Measurements from ENCODE around the gene PKMYT1.
"Not testable (repeated sequence)": the region's sequence is repeated elsewhere in the genome, so short reads cannot be mapped to it uniquely, and the experiment has no call there.

PKMYT1 gene

DNA sequence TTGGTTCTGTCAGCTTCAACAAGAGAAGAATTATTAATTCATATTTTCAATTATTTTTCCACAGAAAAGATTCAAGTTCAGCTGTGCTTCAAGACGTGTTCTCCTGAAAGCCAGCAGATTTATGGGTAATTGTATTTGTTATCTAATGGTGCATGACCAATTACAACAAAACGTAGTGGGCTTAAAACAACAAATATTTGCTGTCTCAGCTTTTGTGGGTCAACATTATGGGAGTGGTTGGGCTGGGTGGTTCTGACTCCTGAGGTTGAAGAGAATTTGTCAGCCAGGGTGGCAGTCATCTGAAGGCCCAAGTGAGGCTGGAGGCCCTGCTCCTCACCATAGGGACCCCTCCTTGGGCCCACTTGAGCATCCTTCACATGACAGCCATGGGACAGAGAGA is 40.3 kb downstream of the PKMYT1 start:
- Histone ChIP-seq H3K27ac (ENCODE audit: low read depth, low read length) (no peak overlapping the region), H3K36me3 (ENCODE audit: control insufficient read depth in 5 of 5, insufficient read depth in 5 of 5, low read length in 5 of 5) (peaks cover 0 to 82% (median 76%) of the 10 kb centered on the region in 5 donors), H3K9ac (ENCODE audit: low read length in 5 of 5) (no peak overlapping the region), H3K4me1 (ENCODE audit: control insufficient read depth in 5 of 5, insufficient read depth in 5 of 5, low read length in 5 of 5) (no peaks in the 10 kb centered on the region), H3K27me3 (ENCODE audit: control insufficient read depth in 5 of 5, insufficient read depth in 4 of 5, low read length in 5 of 5) (no peaks in the 10 kb centered on the region), H3K9me3 (ENCODE audit: control insufficient read depth in 5 of 5, low read length in 5 of 5) (no peaks in the 10 kb centered on the region), H3K4me3 (ENCODE audit: low read depth in 1 of 5, low read length in 5 of 5) (no peak overlapping the region)

- Histone ChIP-seq H3K27ac (ENCODE audit: low read depth, low read length) (no peak overlapping the region), H3K27me3 (ENCODE audit: control insufficient read depth in 5 of 5, insufficient read depth in 4 of 5, low read length in 5 of 5) (no peaks in the 10 kb centered on the region), H3K36me3 (ENCODE audit: control insufficient read depth in 5 of 5, insufficient read depth in 5 of 5, low read length in 5 of 5) (peaks cover 0 to 90% (median 83%) of the 10 kb centered on the region in 5 donors), H3K9me3 (ENCODE audit: control insufficient read depth in 5 of 5, low read length in 5 of 5) (no peaks in the 10 kb centered on the region), H3K4me3 (ENCODE audit: low read depth in 1 of 5, low read length in 5 of 5) (no peak overlapping the region), H3K9ac (ENCODE audit: low read length in 5 of 5) (no peak overlapping the region), H3K4me1 (ENCODE audit: control insufficient read depth in 5 of 5, insufficient read depth in 5 of 5, low read length in 5 of 5) (no peaks in the 10 kb centered on the region)
Measured at GRCh38 chr16:2938206-2938605, 42.0 kb downstream of the PKMYT1 start.

GRCh38 chr16:2937170-2937569 is 43.1 kb downstream of the PKMYT1 start:
- H3K4me1 ChIP-seq (ENCODE audit: control insufficient read depth in 5 of 5, insufficient read depth in 5 of 5, low read length in 5 of 5) = no peaks in the 10 kb centered on the region
- no peak overlapping the region for H3K27ac ChIP-seq (ENCODE audit: low read depth, low read length)
- no peak overlapping the region for H3K4me3 ChIP-seq (ENCODE audit: low read depth in 1 of 5, low read length in 5 of 5)
- H3K9me3 ChIP-seq (ENCODE audit: control insufficient read depth in 5 of 5, low read length in 5 of 5) = no peaks in the 10 kb centered on the region
- no peak overlapping the region for H3K9ac ChIP-seq (ENCODE audit: low read length in 5 of 5)
- H3K27me3 ChIP-seq (ENCODE audit: control insufficient read depth in 5 of 5, insufficient read depth in 4 of 5, low read length in 5 of 5) = no peaks in the 10 kb centered on the region
- peaks cover 0 to 88% (median 78%) of the 10 kb centered on the region in 5 donors for H3K36me3 ChIP-seq (ENCODE audit: control insufficient read depth in 5 of 5, insufficient read depth in 5 of 5, low read length in 5 of 5)

- no peaks in the 10 kb centered on the region for H3K4me1 ChIP-seq (ENCODE audit: control insufficient read depth in 5 of 5, insufficient read depth in 5 of 5, low read length in 5 of 5)
- no peak overlapping the region for H3K27ac ChIP-seq (ENCODE audit: low read depth, low read length)
- no peak overlapping the region for H3K4me3 ChIP-seq (ENCODE audit: low read depth in 1 of 5, low read length in 5 of 5)
- H3K9ac ChIP-seq (ENCODE audit: low read length in 5 of 5) = no peak overlapping the region
- no peaks in the 10 kb centered on the region for H3K27me3 ChIP-seq (ENCODE audit: control insufficient read depth in 5 of 5, insufficient read depth in 4 of 5, low read length in 5 of 5)
- H3K9me3 ChIP-seq (ENCODE audit: control insufficient read depth in 5 of 5, low read length in 5 of 5) = no peaks in the 10 kb centered on the region
- H3K36me3 ChIP-seq (ENCODE audit: control insufficient read depth in 5 of 5, insufficient read depth in 5 of 5, low read length in 5 of 5) = peaks cover 0 to 84% (median 77%) of the 10 kb centered on the region in 5 donors
Measured at GRCh38 chr16:2936436-2937011, 43.7 kb downstream of the PKMYT1 start.

- Histone ChIP-seq H3K9me3 (ENCODE audit: control insufficient read depth in 5 of 5, low read length in 5 of 5) (no peaks in the 10 kb centered on the region), H3K4me1 (ENCODE audit: control insufficient read depth in 5 of 5, insufficient read depth in 5 of 5, low read length in 5 of 5) (no peaks in the 10 kb centered on the region), H3K27me3 (ENCODE audit: control insufficient read depth in 5 of 5, insufficient read depth in 4 of 5, low read length in 5 of 5) (no peaks in the 10 kb centered on the region), H3K4me3 (ENCODE audit: low read depth in 1 of 5, low read length in 5 of 5) (no peak overlapping the region), H3K27ac (ENCODE audit: low read depth, low read length) (no peak overlapping the region), H3K36me3 (ENCODE audit: control insufficient read depth in 5 of 5, insufficient read depth in 5 of 5, low read length in 5 of 5) (peaks cover 0 to 84% (median 72%) of the 10 kb centered on the region in 5 donors), H3K9ac (ENCODE audit: low read length in 5 of 5) (no peak overlapping the region)
Measured at GRCh38 chr16:2934450-2934849, 45.8 kb downstream of the PKMYT1 start.

DNA sequence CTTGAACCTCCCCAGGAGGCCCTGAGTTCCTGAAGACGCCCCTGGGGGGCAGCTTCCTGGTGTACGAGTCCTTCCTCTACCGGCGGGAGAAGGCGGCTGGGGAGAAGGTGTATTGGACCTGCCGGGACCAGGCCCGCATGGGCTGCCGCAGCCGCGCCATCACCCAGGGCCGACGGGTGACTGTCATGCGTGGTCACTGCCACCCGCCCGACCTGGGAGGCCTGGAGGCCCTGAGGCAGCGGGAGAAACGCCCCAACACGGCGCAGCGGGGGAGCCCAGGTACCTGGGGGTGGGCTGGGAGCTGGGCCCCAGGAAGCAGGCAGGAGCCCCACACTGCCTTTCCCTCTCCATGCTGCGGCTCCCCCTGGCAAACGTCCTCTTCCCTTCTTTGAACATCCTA is 46.5 kb downstream of the PKMYT1 start:
- peaks cover 0 to 81% (median 67%) of the 10 kb centered on the region in 5 donors for H3K36me3 ChIP-seq (ENCODE audit: control insufficient read depth in 5 of 5, insufficient read depth in 5 of 5, low read length in 5 of 5)
- H3K4me3 ChIP-seq (ENCODE audit: low read depth in 1 of 5, low read length in 5 of 5) = no peak overlapping the region
- no peaks in the 10 kb centered on the region for H3K9me3 ChIP-seq (ENCODE audit: control insufficient read depth in 5 of 5, low read length in 5 of 5)
- no peaks in the 10 kb centered on the region for H3K4me1 ChIP-seq (ENCODE audit: control insufficient read depth in 5 of 5, insufficient read depth in 5 of 5, low read length in 5 of 5)
- H3K27me3 ChIP-seq (ENCODE audit: control insufficient read depth in 5 of 5, insufficient read depth in 4 of 5, low read length in 5 of 5) = no peaks in the 10 kb centered on the region
- H3K9ac ChIP-seq (ENCODE audit: low read length in 5 of 5) = no peak overlapping the region
- H3K27ac ChIP-seq (ENCODE audit: low read depth, low read length) = no peak overlapping the region

- peaks cover 0 to 78% (median 64%) of the 10 kb centered on the region in 5 donors for H3K36me3 ChIP-seq (ENCODE audit: control insufficient read depth in 5 of 5, insufficient read depth in 5 of 5, low read length in 5 of 5)
- H3K27ac ChIP-seq (ENCODE audit: low read depth, low read length) = no peak overlapping the region
Measured at GRCh38 chr16:2933136-2933535, 47.1 kb downstream of the PKMYT1 start.

GRCh38 chr16:2931231-2931914 is 48.9 kb downstream of the PKMYT1 start:
- H3K9me3 ChIP-seq (ENCODE audit: control insufficient read depth in 5 of 5, low read length in 5 of 5); H3K4me3 ChIP-seq (ENCODE audit: low read depth in 1 of 5, low read length in 5 of 5); H3K27me3 ChIP-seq (ENCODE audit: control insufficient read depth in 5 of 5, insufficient read depth in 4 of 5, low read length in 5 of 5); H3K9ac ChIP-seq (ENCODE audit: low read length in 5 of 5); H3K4me1 ChIP-seq (ENCODE audit: control insufficient read depth in 5 of 5, insufficient read depth in 5 of 5, low read length in 5 of 5); H3K27ac ChIP-seq (ENCODE audit: low read depth, low read length): not testable (repeated sequence)
- peaks cover 0 to 60% (median 46%) of the 10 kb centered on the region in 5 donors for H3K36me3 ChIP-seq (ENCODE audit: control insufficient read depth in 5 of 5, insufficient read depth in 5 of 5, low read length in 5 of 5)

More at GRCh38 chr16:2933136-2933535, 47.1 kb downstream of the PKMYT1 start:
- Histone ChIP-seq H3K4me3 (ENCODE audit: low read depth in 1 of 5, low read length in 5 of 5) (no peak overlapping the region), H3K27me3 (ENCODE audit: control insufficient read depth in 5 of 5, insufficient read depth in 4 of 5, low read length in 5 of 5) (no peaks in the 10 kb centered on the region), H3K9me3 (ENCODE audit: control insufficient read depth in 5 of 5, low read length in 5 of 5) (no peaks in the 10 kb centered on the region), H3K4me1 (ENCODE audit: control insufficient read depth in 5 of 5, insufficient read depth in 5 of 5, low read length in 5 of 5) (no peaks in the 10 kb centered on the region), H3K9ac (ENCODE audit: low read length in 5 of 5) (no peak overlapping the region)

- peaks cover 0 to 8% (median 7%) of the 10 kb centered on the region in 5 donors for H3K4me1 ChIP-seq (ENCODE audit: control insufficient read depth in 5 of 5, insufficient read depth in 5 of 5, low read length in 5 of 5)
- H3K36me3 ChIP-seq (ENCODE audit: control insufficient read depth in 5 of 5, insufficient read depth in 5 of 5, low read length in 5 of 5) = peaks cover 0 to 51% (median 38%) of the 10 kb centered on the region in 5 donors
Measured at GRCh38 chr16:2930236-2930635, 50.0 kb downstream of the PKMYT1 start.

GRCh38 chr16:2929693-2930092 is 50.6 kb downstream of the PKMYT1 start:
- H3K9me3 ChIP-seq (ENCODE audit: control insufficient read depth in 5 of 5, low read length in 5 of 5) = no peaks in the 10 kb centered on the region
- H3K36me3 ChIP-seq (ENCODE audit: control insufficient read depth in 5 of 5, insufficient read depth in 5 of 5, low read length in 5 of 5) = peaks cover 0 to 50% (median 38%) of the 10 kb centered on the region in 5 donors
- H3K27me3 ChIP-seq (ENCODE audit: control insufficient read depth in 5 of 5, insufficient read depth in 4 of 5, low read length in 5 of 5) = no peaks in the 10 kb centered on the region
- H3K9ac ChIP-seq (ENCODE audit: low read length in 5 of 5) = no peak overlapping the region
- H3K27ac ChIP-seq (ENCODE audit: low read depth, low read length) = no peak overlapping the region
- H3K4me1 ChIP-seq (ENCODE audit: control insufficient read depth in 5 of 5, insufficient read depth in 5 of 5, low read length in 5 of 5) = peaks cover 0 to 8% (median 7%) of the 10 kb centered on the region in 5 donors
- H3K4me3 ChIP-seq (ENCODE audit: low read depth in 1 of 5, low read length in 5 of 5) = no peak overlapping the region

More at GRCh38 chr16:2930236-2930635, 50.0 kb downstream of the PKMYT1 start:
- H3K27me3 ChIP-seq (ENCODE audit: control insufficient read depth in 5 of 5, insufficient read depth in 4 of 5, low read length in 5 of 5) = no peaks in the 10 kb centered on the region
- H3K9me3 ChIP-seq (ENCODE audit: control insufficient read depth in 5 of 5, low read length in 5 of 5) = no peaks in the 10 kb centered on the region
- H3K9ac ChIP-seq (ENCODE audit: low read length in 5 of 5) = no peak overlapping the region
- H3K4me3 ChIP-seq (ENCODE audit: low read depth in 1 of 5, low read length in 5 of 5) = no peak overlapping the region
- H3K27ac ChIP-seq (ENCODE audit: low read depth, low read length) = no peak overlapping the region

All from subcutaneous abdominal adipose tissue (tissue), 5 donors.